Neural progenitor cell (in vitro differentiated cells): ENCODE results near the gene GRIN3B. TPM values are rescaled to one million over a fixed set of nuclear protein-coding genes. Genes with fewer than 3 reads are reported as not detected.

Source experiments
- DNase-seq: peaks from one replicate; pipeline ENCODE4 v3.0.0-alpha.2; 2016; ENCODE audit warnings: low spot score
- H2AFZ ChIP-seq: fragments of 200-600 bp; sonication (generic); replicated peaks from 2 replicates; pipeline ENCODE4 v1.6.1; 2016; ENCODE audit warnings: antibody characterized with exemption
- H3F3A ChIP-seq: fragments of 200-600 bp; sonication (generic); 2 replicates; pipeline ENCODE4 v1.6.1; 2016; ENCODE audit warnings: antibody characterized with exemption, low read depth
- H3K27ac ChIP-seq: fragments of 200-600 bp; sonication (generic); 2 replicates; pipeline ENCODE4 v1.5.1; 2016; ENCODE audit warnings: mild to moderate bottlenecking
- H3K27me3 ChIP-seq: fragments of 200-600 bp; sonication (generic); 2 replicates; pipeline ENCODE4 v1.6.1; 2016; ENCODE audit warnings: mild to moderate bottlenecking, moderate library complexity
- H3K36me3 ChIP-seq: fragments of 200-600 bp; sonication (generic); 2 replicates; pipeline ENCODE4 v1.5.1; 2016
- H3K4me1 ChIP-seq: fragments of 200-600 bp; sonication (generic); 2 replicates; pipeline ENCODE4 v1.6.1; 2016; ENCODE audit warnings: mixed run types
- H3K4me2 ChIP-seq: fragments of 200-600 bp; sonication (generic); 2 replicates; pipeline ENCODE4 v1.6.1; 2016
- H3K4me3 ChIP-seq: fragments of 200-600 bp; sonication (generic); 2 replicates; pipeline ENCODE4 v1.5.1; 2016
- H3K79me2 ChIP-seq: fragments of 200-600 bp; sonication (generic); 2 replicates; pipeline ENCODE4 v1.6.1; 2016; ENCODE audit warnings: low read depth
- H3K9ac ChIP-seq: fragments of 200-600 bp; sonication (generic); 2 replicates; pipeline ENCODE4 v1.6.1; 2016
- H3K9me3 ChIP-seq: fragments of 200-600 bp; sonication (generic); 2 replicates; pipeline ENCODE4 v1.5.1; 2016; ENCODE audit warnings: low read depth
- H4K20me1 ChIP-seq: fragments of 200-600 bp; sonication (generic); 2 replicates; pipeline ENCODE4 v1.6.1; 2016; ENCODE audit warnings: low read depth
- H3K27ac Mint-ChIP-seq: 3 replicates; pipeline ENCODE4 v1.8.0; 2021; ENCODE audit warnings: mixed read lengths
- H3K27me3 Mint-ChIP-seq: 2 replicates; pipeline ENCODE4 v1.8.0; 2022; ENCODE audit warnings: low read depth, mild to moderate bottlenecking, inconsistent platforms, moderate library complexity, mixed read lengths; ENCODE audit not compliant: insufficient read depth
- H3K36me3 Mint-ChIP-seq: 3 replicates; pipeline ENCODE4 v1.8.0; 2021; ENCODE audit warnings: mixed read lengths
- H3K4me1 Mint-ChIP-seq: 3 replicates; pipeline ENCODE4 v1.8.0; 2021; ENCODE audit warnings: mixed read lengths
- H3K4me3 Mint-ChIP-seq: 3 replicates; pipeline ENCODE4 v1.8.0; 2021; ENCODE audit warnings: mild to moderate bottlenecking, moderate library complexity, mixed read lengths
- H3K9me3 Mint-ChIP-seq: 3 replicates; pipeline ENCODE4 v1.8.0; 2020; ENCODE audit warnings: mixed read lengths
- CTCF ChIP-seq: fragments of 200-600 bp; sonication (generic); IDR thresholded peaks from 2 replicates; pipeline ENCODE4 v1.5.1; 2017; ENCODE audit warnings: antibody characterized with exemption, mild to moderate bottlenecking
- EZH2 ChIP-seq: fragments of 200-600 bp; sonication (generic); IDR thresholded peaks from 2 replicates; pipeline ENCODE4 v1.6.1; 2017; ENCODE audit warnings: antibody characterized with exemption, mild to moderate bottlenecking, moderate library complexity
- EZH2phosphoT487 ChIP-seq: fragments of 200-600 bp; sonication (generic); IDR thresholded peaks from 2 replicates; pipeline ENCODE4 v1.6.1; 2017; ENCODE audit warnings: antibody characterized with exemption
- total RNA-seq: library from RNA; depleted of rRNA; stranded (reverse); fragments of >200 nt; gene quantifications from 2 replicates; pipeline ENCODE4 v1.2.3, GENCODE V29; 2015; ENCODE audit warnings: low replicate concordance

GRIN3B gene
- total RNA-seq, 1 donor from 2014 or later: 5.9 TPM

- H3K79me2 ChIP-seq: peaks cover 53% of the 10 kb centered on the region
- peak overlapping the region; percentile 79 for H3K27ac Mint-ChIP-seq
Observed at GRCh38 chr19:958967-959855, 41.0 kb upstream of the GRIN3B start.

GRCh38 chr19:960020-960419, 40.2 kb upstream of the GRIN3B start:
- Mint-ChIP-seq H3K27me3 (peaks cover 5% of the 10 kb centered on the region), H3K36me3 (peaks cover 14% of the 10 kb centered on the region), H3K9me3 (no peaks in the 10 kb centered on the region), H3K4me1 (peaks cover 34% of the 10 kb centered on the region), H3K27ac (no peak overlapping the region), H3K4me3 (no peak overlapping the region)
- no peak overlapping the region for H2AFZ ChIP-seq
- H3K9ac ChIP-seq: no peak overlapping the region
- no peak overlapping the region for H3K4me3 ChIP-seq
- peak overlapping the region; percentile 8 for H3K27ac ChIP-seq
- peaks cover 45% of the 10 kb centered on the region for H3K79me2 ChIP-seq
- TF ChIP-seq CTCF (peak; percentile 25), EZH2 (no peak), EZH2phosphoT487 (no peak)
- DNase-seq: peak; percentile 41
- H3K27me3 ChIP-seq: no peaks in the 10 kb centered on the region
- H3K9me3 ChIP-seq: no peaks in the 10 kb centered on the region
- peaks cover under 1% of the 10 kb centered on the region for H3K36me3 ChIP-seq
- H3K4me1 ChIP-seq: peaks cover 21% of the 10 kb centered on the region
- H4K20me1 ChIP-seq: peaks cover 21% of the 10 kb centered on the region
- peaks cover 24% of the 10 kb centered on the region for H3F3A ChIP-seq
- H3K4me2 ChIP-seq: no peak overlapping the region

More at GRCh38 chr19:958967-959855, 41.0 kb upstream of the GRIN3B start:
- Histone ChIP-seq H3F3A (peaks cover 27% of the 10 kb centered on the region), H3K27ac (peak overlapping the region; percentile 8), H3K9me3 (no peaks in the 10 kb centered on the region), H2AFZ (no peak overlapping the region), H3K27me3 (no peaks in the 10 kb centered on the region), H3K9ac (no peak overlapping the region), H3K4me2 (no peak overlapping the region), H3K36me3 (no peaks in the 10 kb centered on the region), H3K4me3 (no peak overlapping the region), H4K20me1 (peaks cover 29% of the 10 kb centered on the region), H3K4me1 (peaks cover 29% of the 10 kb centered on the region)
- Mint-ChIP-seq H3K27me3 (peaks cover 4% of the 10 kb centered on the region), H3K9me3 (no peaks in the 10 kb centered on the region), H3K4me1 (peaks cover 40% of the 10 kb centered on the region), H3K36me3 (peaks cover 8% of the 10 kb centered on the region), H3K4me3 (peak overlapping the region; percentile 46)
- no peak for DNase-seq
- TF ChIP-seq EZH2: no peak

- Histone ChIP-seq H4K20me1 (peaks cover 18% of the 10 kb centered on the region), H3K4me1 (peaks cover 15% of the 10 kb centered on the region), H3K9ac (no peak overlapping the region), H3K9me3 (no peaks in the 10 kb centered on the region), H3K27ac (no peak overlapping the region), H3K27me3 (no peaks in the 10 kb centered on the region), H3F3A (peaks cover 20% of the 10 kb centered on the region), H3K4me2 (no peak overlapping the region), H2AFZ (no peak overlapping the region), H3K79me2 (peaks cover 40% of the 10 kb centered on the region), H3K4me3 (no peak overlapping the region), H3K36me3 (peaks cover 4% of the 10 kb centered on the region)
- Mint-ChIP-seq H3K4me1 (peaks cover 30% of the 10 kb centered on the region), H3K4me3 (no peak overlapping the region), H3K9me3 (no peaks in the 10 kb centered on the region), H3K27me3 (peaks cover 5% of the 10 kb centered on the region), H3K36me3 (peaks cover 19% of the 10 kb centered on the region), H3K27ac (no peak overlapping the region)
- no peak for DNase-seq
- TF ChIP-seq CTCF: no peak
- no peak for TF ChIP-seq EZH2
- TF ChIP-seq EZH2phosphoT487: no peak
Observed at GRCh38 chr19:960601-960938, 39.6 kb upstream of the GRIN3B start.
